Measurements from ENCODE around the gene HAGH. TPM values are rescaled to one million over a fixed set of nuclear protein-coding genes. Genes with fewer than 3 reads are reported as not detected.

Gene HAGH
- polyA plus RNA-seq, 3 donors: 43.4 to 50.5 (median 47.8) TPM

DNA sequence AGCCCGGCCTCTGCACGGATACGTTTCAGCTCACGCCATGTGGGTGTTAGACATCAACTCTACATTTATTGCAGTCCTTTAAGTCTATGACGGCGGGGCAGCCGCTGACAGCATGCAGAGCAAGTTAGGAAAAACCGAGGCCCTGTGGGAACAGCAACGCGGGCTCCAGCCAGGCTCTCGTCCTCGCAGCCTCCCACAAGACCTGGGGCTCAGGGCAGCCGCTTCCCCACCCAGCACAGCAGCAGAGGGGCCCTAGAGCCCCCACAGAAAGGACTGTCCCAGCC is 50.0 kb downstream of the HAGH start:
- no peak for DNase-seq

DNA sequence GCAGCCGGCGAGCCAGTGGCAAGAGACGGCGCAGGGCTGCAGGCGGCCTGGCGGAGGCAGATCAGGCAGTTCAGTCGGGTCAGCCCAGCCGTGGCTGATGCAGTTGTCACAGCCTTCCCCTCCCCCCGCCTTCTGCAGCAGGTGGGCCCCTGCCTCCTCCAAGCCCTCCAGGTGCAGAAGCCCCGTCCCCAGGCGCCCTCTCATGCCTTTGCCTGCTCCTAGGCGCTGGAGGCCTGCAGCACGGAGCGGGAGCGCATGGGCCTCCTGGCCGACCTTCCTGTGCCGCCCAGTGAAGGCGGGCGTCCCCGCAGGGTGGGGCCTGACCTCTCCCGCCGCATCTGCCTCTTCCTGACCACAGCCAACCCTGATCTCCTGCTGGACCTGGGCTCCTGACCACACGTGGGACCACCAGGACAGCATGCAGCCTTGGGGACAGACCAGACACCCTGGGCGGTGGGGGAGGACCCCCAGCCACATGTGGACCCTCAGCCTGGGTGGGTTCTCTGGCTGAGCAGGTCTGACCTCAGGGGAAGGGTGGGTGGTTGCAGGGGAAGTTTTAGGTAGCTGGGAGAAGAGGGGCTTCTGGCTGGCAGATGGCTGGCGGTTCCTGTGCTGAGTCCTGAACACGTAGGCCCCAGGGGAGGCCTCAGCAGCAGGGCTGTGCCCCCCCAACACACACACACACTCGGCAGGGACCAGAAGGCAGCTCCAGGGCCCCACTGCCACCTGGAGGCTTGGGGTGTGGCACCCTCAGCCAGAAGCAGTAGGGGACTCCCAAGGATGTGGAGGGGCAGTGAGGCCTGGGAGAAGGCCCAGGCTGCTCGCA is 50.6 kb downstream of the HAGH start:
- DNase-seq: no peak

DNA sequence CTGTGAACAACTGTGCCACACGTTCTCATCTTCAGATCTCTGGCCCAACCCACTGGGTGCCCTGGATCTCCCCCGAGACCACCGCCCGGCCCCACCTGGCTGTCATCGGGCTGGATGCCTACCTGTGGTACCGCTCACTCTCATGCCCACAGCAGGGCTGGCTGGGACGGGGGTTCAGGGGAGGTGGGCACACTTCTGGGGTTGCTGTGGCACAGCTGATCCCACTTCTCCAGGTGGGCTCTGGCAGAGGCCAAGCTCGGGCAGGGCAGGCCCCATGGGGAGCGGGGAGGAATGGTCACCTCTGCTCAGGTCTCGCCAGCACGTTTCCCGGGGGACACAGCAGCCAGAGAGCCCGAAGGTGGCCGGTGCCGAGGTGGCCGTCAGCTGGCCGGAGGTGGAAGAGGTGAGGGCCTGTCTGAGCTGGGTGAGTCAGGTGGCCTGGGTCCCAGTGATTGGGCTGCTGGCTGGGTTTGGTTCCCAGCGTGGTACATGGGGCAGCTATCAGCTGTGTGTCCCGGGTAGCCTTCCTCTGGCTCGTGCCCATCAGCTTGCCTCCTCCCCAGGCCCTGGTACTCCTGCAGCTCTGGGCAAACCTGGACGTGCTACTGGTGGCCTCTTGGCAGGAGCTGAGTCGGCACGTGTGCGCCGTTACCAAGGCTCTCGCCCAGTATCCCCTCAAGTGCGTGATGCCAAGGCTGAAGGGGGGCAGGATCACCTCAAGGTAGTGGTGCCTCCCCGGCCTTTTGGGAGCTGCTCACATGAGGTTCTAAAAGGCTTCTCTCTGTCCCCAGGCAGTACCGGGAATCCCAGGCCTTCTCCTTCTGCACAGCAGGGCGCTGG is 51.4 kb downstream of the HAGH start:
- DNase-seq: no peak

GRCh38 chr16:1774448-1774780 is 52.2 kb downstream of the HAGH start:
- no peak for DNase-seq

GRCh38 chr16:1773703-1774447 is 52.8 kb downstream of the HAGH start:
- DNase-seq: no peak

DNA sequence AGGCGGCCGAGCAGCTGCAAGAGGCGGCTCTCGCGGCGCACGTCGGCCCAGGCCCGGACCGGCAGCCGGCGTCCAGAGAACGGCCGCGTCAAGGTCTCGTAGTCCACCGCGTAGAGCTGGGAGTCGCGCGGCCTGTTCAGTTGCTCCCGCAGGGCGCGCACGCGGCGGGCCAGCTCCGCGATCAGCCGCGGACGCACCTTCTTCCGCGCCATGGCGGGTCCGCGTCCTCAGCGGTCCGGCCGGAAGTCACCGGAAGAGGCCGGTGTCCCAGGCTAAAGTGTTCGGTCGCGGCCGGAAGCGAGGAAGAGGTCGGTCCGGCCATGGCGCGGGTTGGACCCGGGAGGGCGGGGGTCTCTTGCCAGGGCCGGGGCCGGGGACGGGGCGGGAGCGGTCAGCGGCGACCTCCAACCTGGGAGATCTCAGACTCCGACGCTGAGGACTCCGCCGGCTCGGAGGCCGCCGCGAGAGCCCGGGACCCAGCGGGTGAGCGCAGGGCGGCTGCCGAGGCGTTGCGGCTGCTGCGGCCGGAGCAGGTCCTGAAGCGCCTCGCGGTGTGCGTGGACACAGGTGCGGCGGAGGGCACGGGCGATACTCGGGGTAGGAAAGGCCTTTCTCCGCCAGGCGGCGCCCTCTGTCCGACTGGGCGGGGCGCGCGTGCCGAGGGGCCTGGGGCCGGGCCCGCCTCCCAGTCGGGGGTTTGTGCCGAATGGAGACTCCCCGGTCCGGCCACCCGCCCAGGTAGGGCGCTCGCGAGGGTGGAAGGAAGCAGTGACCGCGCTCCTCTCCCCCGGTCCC is 53.5 kb downstream of the HAGH start, which contains the start of gene MRPS34:
Gene MRPS34, minus strand, starts transcription at position 227 of the 795 bp plus-strand sequence. Its CDS starts 15 bp downstream, at position 212.
- peak; percentile 87 for DNase-seq

- no peak for DNase-seq
These were observed 54.2 kb downstream of the HAGH start, which contains the start of gene EME2 for GRCh38 chr16:1772362-1772907. Gene EME2, plus strand, starts transcription at chr16:1772810. Its CDS starts 418 bp downstream, at chr16:1773228.

GRCh38 chr16:1771864-1772361 is 54.7 kb downstream of the HAGH start:
- DNase-seq: no peak

- DNase-seq: no peak
These were observed 55.3 kb downstream of the HAGH start, which contains the start of gene NME3 for GRCh38 chr16:1771188-1771863. Gene NME3, minus strand, starts transcription at chr16:1771543. Its CDS starts 9 bp downstream, at chr16:1771534.

DNA sequence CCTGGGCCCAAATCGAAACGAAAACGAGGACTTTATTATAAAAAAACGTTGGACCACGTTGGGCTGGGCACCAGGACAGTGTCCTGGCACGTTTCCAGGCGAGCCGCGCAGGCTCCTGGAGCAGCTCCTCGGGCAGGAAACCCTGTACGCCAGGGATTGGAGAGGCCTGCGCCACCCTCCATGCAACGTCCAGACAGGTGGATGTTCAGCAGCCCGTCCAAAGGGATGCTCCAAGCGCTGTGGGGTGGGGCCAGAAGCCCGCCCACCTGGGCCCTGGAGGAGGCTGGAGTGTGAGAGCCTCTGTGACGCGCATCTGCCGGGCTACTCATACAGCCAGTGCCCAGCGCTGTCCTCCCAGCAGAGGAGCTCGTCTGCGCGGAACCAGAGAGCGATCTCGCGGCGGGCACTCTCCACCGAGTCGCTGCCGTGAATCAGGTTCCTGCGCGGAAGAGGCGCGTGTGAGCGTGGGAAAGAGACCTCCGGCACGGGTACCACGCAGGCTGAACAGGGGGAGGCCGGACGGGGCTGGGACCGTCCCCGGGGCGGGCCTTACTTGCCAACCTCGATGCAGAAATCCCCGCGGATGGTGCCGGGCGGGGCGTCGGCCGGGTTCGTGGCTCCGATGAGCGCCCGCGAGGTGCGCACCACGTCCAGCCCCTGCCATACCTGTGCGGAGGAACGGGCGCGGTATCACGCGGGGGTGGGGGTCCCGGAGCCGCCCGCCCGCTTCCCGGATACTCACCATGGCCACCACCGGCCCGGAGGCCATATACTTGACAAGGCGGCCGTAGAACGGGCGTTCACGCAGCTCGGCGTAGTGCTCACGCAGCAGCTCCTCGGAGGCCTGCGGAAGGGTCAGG is 56.1 kb downstream of the HAGH start:
- no peak for DNase-seq

DNA sequence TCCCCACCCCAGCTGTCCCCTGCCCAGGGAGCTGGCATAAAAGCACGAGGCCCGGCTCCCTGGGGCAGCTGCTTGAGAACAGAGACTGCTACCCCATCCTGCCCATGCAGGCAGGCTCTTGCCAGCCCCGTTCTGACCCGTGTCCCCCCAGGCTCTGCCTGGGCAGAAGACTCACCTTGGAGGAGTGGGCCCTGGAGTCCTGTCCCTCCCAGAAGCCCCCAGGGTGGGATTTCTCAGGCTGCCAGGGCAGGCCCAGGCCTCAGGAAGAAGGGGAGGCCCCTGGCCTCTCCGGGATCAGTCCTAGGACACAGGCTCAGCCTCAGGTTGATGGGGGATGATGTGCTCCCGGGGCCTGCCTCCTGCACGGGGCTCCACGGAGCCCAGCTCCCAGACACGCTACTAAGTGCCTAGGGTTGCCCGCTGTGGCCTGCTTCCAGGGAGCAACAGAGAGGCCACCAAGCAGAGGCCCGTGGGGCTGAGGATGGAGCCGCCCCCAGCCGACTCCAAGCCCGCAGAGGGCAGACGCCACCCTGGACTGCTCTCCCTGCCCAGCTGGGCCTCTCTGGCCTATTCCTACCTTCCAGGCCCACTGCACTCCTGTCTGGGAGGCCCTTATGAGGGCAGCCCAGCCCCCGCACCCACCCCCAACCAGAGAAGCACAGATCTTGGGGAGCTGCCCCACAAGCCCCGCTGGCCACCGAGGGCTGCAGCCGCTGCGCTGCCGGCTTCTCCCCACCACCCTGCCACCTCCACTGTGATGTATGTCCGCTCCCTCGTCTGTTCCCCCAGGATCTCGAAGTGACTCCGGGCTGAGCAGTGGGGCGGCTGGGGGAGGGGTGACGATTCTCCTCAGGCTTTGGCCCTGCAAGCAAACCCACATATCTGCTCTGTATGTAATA is 57.0 kb downstream of the HAGH start:
- no peak for DNase-seq

DNA sequence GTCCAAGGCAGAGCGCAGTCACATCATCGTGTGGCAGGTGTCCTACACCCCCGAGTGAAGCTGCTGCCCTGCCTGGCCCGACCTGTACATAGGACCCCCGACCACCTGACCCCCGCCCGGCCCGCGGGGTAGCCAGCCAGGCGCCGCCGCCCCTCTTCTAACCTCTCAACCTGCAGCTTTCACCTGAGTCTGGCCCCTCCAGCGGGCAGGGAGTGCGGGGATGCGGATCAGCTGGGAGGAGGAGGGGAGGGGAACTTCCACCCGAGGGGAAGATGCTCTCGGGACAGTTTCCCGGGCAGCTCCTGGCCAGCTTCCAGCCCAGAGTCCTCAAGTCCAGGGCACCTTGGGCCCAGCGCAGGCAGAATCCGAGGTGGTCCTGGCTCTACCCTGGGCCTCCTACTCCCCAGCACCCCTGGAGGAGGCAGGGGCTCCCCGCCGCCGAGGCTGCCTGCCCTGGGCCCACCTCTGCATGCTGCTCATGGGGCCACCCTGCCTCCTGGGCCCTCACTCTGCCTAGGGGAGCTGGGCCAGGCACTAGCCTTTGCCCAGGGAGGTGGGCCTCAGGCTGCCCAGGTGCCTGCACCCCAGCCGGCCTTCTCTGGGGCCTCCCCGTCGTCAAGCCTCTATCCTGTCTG is 57.7 kb downstream of the HAGH start:
- no peak for DNase-seq

- DNase-seq: no peak
These were observed 58.4 kb downstream of the HAGH start for GRCh38 chr16:1768061-1768766.

GRCh38 chr16:1767116-1767994 is 59.3 kb downstream of the HAGH start:
- no peak for DNase-seq

DNA sequence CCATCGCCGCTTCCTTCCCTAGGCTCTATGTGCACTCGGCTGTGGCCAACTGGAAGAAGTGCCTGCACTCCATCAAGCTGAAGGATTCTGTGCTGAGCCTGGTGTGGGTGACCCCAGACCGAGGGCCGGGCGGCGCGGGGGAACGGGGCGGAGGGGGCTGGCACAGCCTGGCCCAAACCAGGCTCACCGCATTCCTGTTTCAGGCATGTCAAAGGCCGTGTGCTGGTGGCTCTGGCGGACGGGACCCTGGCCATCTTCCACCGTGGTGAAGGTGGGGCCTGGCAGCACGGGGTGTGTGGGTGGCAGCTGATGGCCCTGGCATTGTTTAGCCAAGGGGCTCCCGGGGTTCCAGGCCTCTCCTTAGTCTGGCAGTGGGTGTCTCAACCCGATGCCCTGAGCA is 59.9 kb downstream of the HAGH start:
- DNase-seq: no peak

- DNase-seq: no peak
These were observed 60.4 kb downstream of the HAGH start for GRCh38 chr16:1766231-1766630.

Data from renal pelvis (tissue), 4 donors.